Activated T-cell treated with anti-CD3 and anti-CD28 coated beads, Interleukin-2, amount 50 U/mL, for 72 hours (primary cell): ENCODE data around the gene TSKS. TPM values are rescaled to one million over a fixed set of nuclear protein-coding genes. Genes with fewer than 3 reads are reported as not detected.

Source experiments
- ATAC-seq, 2 donors: fragments of 150-1000 bp; cut with Tn5 transposase; replicated peaks in 1 of 2; 2 replicates each; pipeline ENCODE4 v1.10.0; 2021; ENCODE audit warnings: moderate library complexity in 2 of 2, mild to moderate bottlenecking in 1 of 2
- DNase-seq, 2 donors: peaks; one replicate each; pipeline ENCODE4 v3.0.0; 2021 to 2022; ENCODE audit warnings: mixed read lengths in 1 of 2
- H3K27ac Mint-ChIP-seq: one replicate; pipeline ENCODE4 v1.8.0; 2022; ENCODE audit warnings: mild to moderate bottlenecking, moderate library complexity, mixed read lengths
- H3K27me3 Mint-ChIP-seq: one replicate; pipeline ENCODE4 v1.8.0; 2022; ENCODE audit warnings: low read depth, mixed read lengths
- H3K36me3 Mint-ChIP-seq, 2 donors: one replicate each; pipeline ENCODE4 v1.8.0; 2022; ENCODE audit warnings: mixed read lengths in 2 of 2, mild to moderate bottlenecking in 1 of 2; ENCODE audit not compliant: insufficient read depth in 2 of 2
- H3K4me1 Mint-ChIP-seq: one replicate; pipeline ENCODE4 v1.8.0; 2022; ENCODE audit warnings: low read depth, mixed read lengths
- H3K4me3 Mint-ChIP-seq, 2 donors: one replicate each; pipeline ENCODE4 v1.8.0; 2022; ENCODE audit warnings: mild to moderate bottlenecking in 2 of 2, mixed read lengths in 2 of 2, moderate library complexity in 2 of 2
- H3K9me3 Mint-ChIP-seq, 2 donors: one replicate each; pipeline ENCODE4 v1.8.0; 2022; ENCODE audit warnings: mixed read lengths in 2 of 2
- total RNA-seq, 2 donors: library from RNA; stranded (reverse); gene quantifications; one replicate each; pipeline ENCODE4 v1.2.3, GENCODE V29; 2022

Gene TSKS
- total RNA-seq, 2 donors from 2014 or later = 0.19 to 2.4 TPM

DNA sequence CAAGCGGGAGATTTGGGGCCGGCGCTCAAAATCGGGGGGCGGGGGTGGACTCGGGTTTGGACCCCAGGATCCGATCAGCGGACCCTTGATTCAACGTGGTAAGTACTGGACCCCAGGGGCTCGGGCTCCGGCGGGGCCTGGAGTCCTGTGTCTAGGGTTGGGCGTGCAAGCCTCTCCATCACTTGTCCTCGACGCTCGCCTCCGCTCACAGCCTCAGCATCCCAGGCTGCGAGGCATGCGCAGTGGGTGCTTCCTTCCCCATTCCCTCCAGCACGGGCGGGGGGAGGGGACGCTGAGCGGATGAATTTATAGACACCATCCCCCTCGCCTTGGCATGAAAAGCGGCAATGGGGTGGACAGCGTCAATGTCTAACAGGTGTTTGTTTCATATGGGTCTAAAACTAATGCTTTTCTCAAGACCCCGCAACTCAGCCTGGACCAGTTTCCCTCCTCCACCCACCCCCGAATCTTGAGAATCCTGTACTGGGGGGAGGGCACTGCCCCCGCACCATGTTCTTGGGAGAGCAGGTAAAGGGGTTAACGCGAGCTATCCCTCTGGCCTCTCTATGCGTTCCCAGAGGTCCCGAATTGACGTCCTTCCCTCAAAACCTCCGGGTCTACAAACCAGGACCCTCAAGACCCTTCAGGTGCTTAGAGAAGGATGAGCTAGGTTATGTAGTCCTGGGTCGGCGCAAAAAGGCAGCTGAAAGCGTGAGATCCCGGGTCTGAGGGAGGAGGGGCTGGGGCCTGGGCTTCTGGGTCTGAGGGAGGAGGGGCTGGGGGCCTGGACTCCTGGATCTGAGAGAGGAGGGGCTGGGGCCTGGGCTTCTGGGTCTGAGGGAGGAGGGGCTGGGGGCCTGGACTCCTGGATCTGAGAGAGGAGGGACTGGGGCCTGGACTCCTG lies 71.6 kb downstream of the TSKS start:
- Mint-ChIP-seq H3K27me3 (peaks cover 13% of the 10 kb centered on the region), H3K36me3 (peaks cover 5 to 6% of the 10 kb centered on the region in 2 donors), H3K4me1 (peaks cover 28% of the 10 kb centered on the region), H3K27ac (no peak overlapping the region), H3K4me3 (peak overlapping the region; percentile 84 to 93), H3K9me3 (no peaks in the 10 kb centered on the region)
- DNase-seq (no peak), ATAC-seq (peak in 1 of 2 donors; percentile 43)

DNA sequence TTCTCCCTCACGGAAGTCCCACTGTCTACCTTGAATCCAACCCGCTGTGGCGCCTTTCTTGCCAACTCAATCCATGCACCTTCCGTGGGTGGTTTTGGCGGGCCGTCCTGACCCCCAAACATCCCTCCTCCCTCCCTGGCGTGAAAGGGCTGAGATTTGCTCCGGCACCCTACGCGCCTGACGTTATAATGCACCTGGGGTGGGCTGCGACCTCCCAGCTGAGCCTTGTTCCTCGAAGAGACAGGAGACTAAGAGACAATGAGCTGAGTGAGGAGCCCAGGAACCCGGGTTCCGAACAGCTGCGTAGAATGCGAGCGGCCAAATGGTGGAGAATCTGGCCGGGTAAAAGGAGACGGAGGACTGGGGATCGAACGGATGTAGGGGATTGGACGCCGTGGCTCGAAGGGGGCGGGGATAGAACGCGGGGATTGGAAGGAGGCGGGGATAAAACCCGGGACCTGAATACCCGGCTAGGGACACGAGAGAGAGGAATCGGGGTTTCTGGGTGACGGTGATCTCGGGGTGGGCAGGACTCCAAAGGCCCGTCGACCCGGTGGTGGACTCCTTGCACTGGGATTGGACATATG lies 72.4 kb downstream of the TSKS start, which contains the start of gene CPT1C:
Gene CPT1C (plus strand): TSS at position 461 of the 587 bp plus-strand sequence. CDS start 1,137 bp downstream, outside the sequence.
- peaks cover 5 to 6% of the 10 kb centered on the region in 2 donors for H3K36me3 Mint-ChIP-seq
- DNase-seq (peak; percentile 52 to 61), ATAC-seq (peak; percentile 52 to 70)
- peak within 1 kb of the TSS; percentile 58 for H3K27ac Mint-ChIP-seq
- no peaks in the 10 kb centered on the region for H3K9me3 Mint-ChIP-seq
- H3K27me3 Mint-ChIP-seq = peaks cover 13% of the 10 kb centered on the region
- peak within 1 kb of the TSS; percentile 84 to 93 for H3K4me3 Mint-ChIP-seq
- peaks cover 28% of the 10 kb centered on the region for H3K4me1 Mint-ChIP-seq

DNA sequence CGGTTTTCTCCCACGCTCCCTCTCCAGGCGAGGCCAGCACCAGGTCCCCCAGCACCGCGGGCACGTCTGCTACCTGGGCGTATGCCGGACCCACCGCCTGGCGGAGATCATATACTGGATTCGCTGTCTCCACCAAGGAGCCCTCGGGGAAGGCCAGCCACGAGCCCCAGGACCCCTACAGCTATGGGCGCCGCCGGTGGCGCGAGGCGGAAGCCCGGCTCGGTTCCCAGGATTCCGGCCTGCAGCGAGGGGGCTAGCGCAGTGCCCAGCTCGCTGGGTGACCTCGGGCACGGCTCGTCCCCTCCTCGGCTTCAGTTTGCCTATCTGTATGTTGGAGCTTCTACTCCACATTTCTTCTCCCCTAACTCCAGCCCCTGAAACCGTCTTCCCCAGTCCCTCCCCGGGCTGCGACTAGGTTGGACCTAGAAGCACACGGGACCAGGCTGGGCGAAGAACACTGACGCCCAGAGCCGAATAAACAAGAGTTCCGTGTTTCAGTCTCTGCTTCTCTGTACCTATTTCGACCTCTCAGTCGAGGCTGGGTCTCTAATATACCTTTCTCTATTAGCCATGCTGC lies 72.9 kb downstream of the TSKS start:
- Mint-ChIP-seq H3K9me3 (no peaks in the 10 kb centered on the region), H3K4me1 (peaks cover 28% of the 10 kb centered on the region), H3K36me3 (peaks cover 5 to 11% of the 10 kb centered on the region in 2 donors), H3K27me3 (peaks cover 13% of the 10 kb centered on the region), H3K4me3 (peak overlapping the region; percentile 84 to 93), H3K27ac (no peak overlapping the region)
- ATAC-seq = no peak
- DNase-seq = no peak

Other genes with a start within 250 kb of the TSKS start
- gene RCN3, start 235.3 kb downstream of the TSKS start, total RNA-seq = 1 to 10 TPM; 3.2 to 4.3 TPM
- 10 to 100 TPM; 66.0 to 72.7 TPM for gene NOSIP, start 182.8 kb downstream of the TSKS start, total RNA-seq
- 1 to 10 TPM in 1 of 2 donors, under 1 TPM in 1; 0.88 to 1.1 TPM for gene PRRG2, start 182.0 kb downstream of the TSKS start, total RNA-seq
- 10 to 100 TPM; 23.9 to 24.6 TPM for gene PRR12, start 172.1 kb downstream of the TSKS start, total RNA-seq
- 10 to 100 TPM; 11.3 to 13.5 TPM for gene RRAS, start 123.2 kb downstream of the TSKS start, total RNA-seq
- 10 to 100 TPM; 57.7 to 60.1 TPM for gene SCAF1, start 121.1 kb downstream of the TSKS start, total RNA-seq
- gene IRF3, start 97.4 kb downstream of the TSKS start, total RNA-seq = 100 to 1,000 TPM; 135 to 141 TPM
- 10 to 100 TPM; 80.3 to 82.6 TPM for gene BCL2L12, start 97.4 kb downstream of the TSKS start, total RNA-seq
- gene PRMT1, start 86.0 kb downstream of the TSKS start, total RNA-seq = 100 to 1,000 TPM; 201 to 251 TPM
- 1 to 10 TPM; 4.1 to 8.1 TPM for gene ADM5, start 73.7 kb downstream of the TSKS start, total RNA-seq
- 1 to 10 TPM; 1.9 to 2.3 TPM for gene CPT1C, start 72.2 kb downstream of the TSKS start, total RNA-seq
- 10 to 100 TPM; 74.5 to 75.8 TPM for gene AP2A1, start 3.7 kb upstream of the TSKS start, total RNA-seq
- 10 to 100 TPM; 24.7 to 37.3 TPM for gene FUZ, start 50.0 kb upstream of the TSKS start, total RNA-seq
- gene MED25, start 55.0 kb upstream of the TSKS start, total RNA-seq = 10 to 100 TPM; 47.0 to 50.2 TPM
- gene PTOV1, start 87.9 kb upstream of the TSKS start, total RNA-seq = 10 to 100 TPM; 63.8 to 73.3 TPM
- gene PNKP, start 104.3 kb upstream of the TSKS start, total RNA-seq = 10 to 100 TPM; 71.1 to 74.5 TPM
- gene AKT1S1, start 114.0 kb upstream of the TSKS start, total RNA-seq = 10 to 100 TPM; 30.5 to 36.6 TPM
- gene TBC1D17, start 114.4 kb upstream of the TSKS start, total RNA-seq = 10 to 100 TPM; 47.9 to 53.9 TPM
- gene IL4I1, start 133.6 kb upstream of the TSKS start, total RNA-seq = 10 to 100 TPM; 16.7 to 42.3 TPM
- 10 to 100 TPM; 52.3 to 73.6 TPM for gene ATF5, start 165.9 kb upstream of the TSKS start, total RNA-seq
- gene NUP62, start 166.2 kb upstream of the TSKS start, total RNA-seq = 100 to 1,000 TPM; 135 to 139 TPM
- gene SIGLEC11, start 197.9 kb upstream of the TSKS start, total RNA-seq = not detected